22Rv1 (cell line): ENCODE results near the gene NRROS.

Experiments
- CTCF ChIP-seq: fragments of 450-650 bp; IDR thresholded peaks from 2 replicates; pipeline ENCODE4 v1.5.1; 2017; ENCODE audit warnings: mild to moderate bottlenecking
- ZFX ChIP-seq: fragments of 450-650 bp; IDR thresholded peaks from 2 replicates; pipeline ENCODE4 v1.6.1; 2017; ENCODE audit warnings: antibody characterized with exemption, borderline replicate concordance

GRCh38 chr3:196650740-196651311 is 11.3 kb downstream of the NRROS start:
- TF ChIP-seq CTCF (no peak), ZFX (no peak)
